PC-3 (cell line): Measurements from ENCODE around the gene ARHGEF4. TPM values are rescaled to one million over a fixed set of nuclear protein-coding genes. Genes with fewer than 3 reads are reported as not detected.

Experiments used
- ATAC-seq: fragments of 200-7000 bp; cut with Tn5 transposase; 2 replicates; pipeline ENCODE4 v1.9.1; 2020; ENCODE audit warnings: mild to moderate bottlenecking, moderate library complexity
- BruUV-seq: library from RNA; stranded (reverse); fragments of 400-500 nt; replicated peaks from 2 replicates; lab custom pipeline; 2021; lab: Mats Ljungman, UMichigan
- CTCF ChIA-PET: fragments of 300-600 bp; sonication (Branson Sonifier 250); formaldehyde crosslinking; loops from one replicate; lab custom pipeline; 2022; ENCODE audit warnings: antibody characterized with exemption; lab: Charles Lee
- POLR2A ChIA-PET: fragments of 300-600 bp; sonication (Branson Sonifier 250); formaldehyde crosslinking; loops from one replicate; lab custom pipeline; 2022; ENCODE audit warnings: antibody characterized with exemption; ENCODE audit not compliant: unreplicated experiment; lab: Charles Lee
- DNase-seq: peaks from one replicate; pipeline ENCODE4 v3.0.0-alpha.2; 2015
- H2AFZ ChIP-seq: fragments of 300-600 bp; sonication (generic); 2 replicates; pipeline ENCODE4 v1.6.0; 2016; ENCODE audit warnings: antibody characterized with exemption, low read length
- H3F3A ChIP-seq: fragments of 300-600 bp; sonication (generic); one replicate; pipeline ENCODE4 v1.6.0; 2017; ENCODE audit warnings: antibody characterized with exemption, low read length, control low read depth, mild to moderate bottlenecking; ENCODE audit not compliant: unreplicated experiment
- H3K27ac ChIP-seq: fragments of 300-600 bp; sonication (generic); 2 replicates; pipeline ENCODE4 v1.5.1; 2016; ENCODE audit warnings: mild to moderate bottlenecking, low read length
- H3K27me3 ChIP-seq: fragments of 300-600 bp; sonication (generic); 2 replicates; pipeline ENCODE4 v1.6.1; 2016; ENCODE audit warnings: low read length, mixed read lengths
- H3K36me3 ChIP-seq: fragments of 300-600 bp; sonication (generic); 2 replicates; pipeline ENCODE4 v1.6.1; 2016; ENCODE audit warnings: low read depth, mixed run types, low read length, mixed read lengths
- H3K4me1 ChIP-seq: fragments of 300-600 bp; sonication (generic); 2 replicates; pipeline ENCODE4 v1.5.1; 2016; ENCODE audit warnings: low read length; ENCODE audit not compliant: insufficient read depth
- H3K4me2 ChIP-seq: fragments of 300-600 bp; sonication (generic); 2 replicates; pipeline ENCODE4 v1.6.0; 2016; ENCODE audit warnings: low read length
- H3K4me3 ChIP-seq: fragments of 300-600 bp; sonication (generic); 2 replicates; pipeline ENCODE4 v1.5.1; 2016; ENCODE audit warnings: mild to moderate bottlenecking, low read length, mixed read lengths
- H3K79me2 ChIP-seq: fragments of 300-600 bp; sonication (generic); 2 replicates; pipeline ENCODE4 v1.6.1; 2017; ENCODE audit warnings: low read length, mixed read lengths
- H3K9ac ChIP-seq: fragments of 300-600 bp; sonication (generic); 2 replicates; pipeline ENCODE4 v1.6.0; 2016; ENCODE audit warnings: mild to moderate bottlenecking, low read length
- H3K9me2 ChIP-seq: fragments of 300-600 bp; sonication (generic); replicated peaks from 2 replicates; pipeline ENCODE4 v1.6.1; 2016; ENCODE audit warnings: mixed run types, low read length, mixed read lengths
- H3K9me3 ChIP-seq: fragments of 300-600 bp; sonication (generic); 2 replicates; pipeline ENCODE4 v1.6.1; 2016; ENCODE audit warnings: low read length, mixed read lengths
- H4K20me1 ChIP-seq: fragments of 300-600 bp; sonication (generic); 2 replicates; pipeline ENCODE4 v1.6.1; 2016; ENCODE audit warnings: low read length, mixed read lengths
- CTCF ChIP-seq: fragments of 300-600 bp; sonication (generic); conservative IDR thresholded peaks from 2 replicates; pipeline ENCODE4 v1.5.1; 2017; ENCODE audit warnings: antibody characterized with exemption, low read depth, mild to moderate bottlenecking, low read length
- EZH2 ChIP-seq: fragments of 300-600 bp; sonication (generic); IDR thresholded peaks from one replicate; pipeline ENCODE4 v1.6.1; 2017; ENCODE audit warnings: antibody characterized with exemption, mild to moderate bottlenecking, low read length; ENCODE audit not compliant: unreplicated experiment
- EZH2phosphoT487 ChIP-seq: fragments of 300-600 bp; sonication (generic); IDR thresholded peaks from 2 replicates; pipeline ENCODE4 v1.6.1; 2018; ENCODE audit warnings: mild to moderate bottlenecking, antibody characterized with exemption, low read length, borderline replicate concordance
- intact Hi-C: fragments of 100-400 bp; cut with micrococcal nuclease; formaldehyde crosslinking; loops from 2 replicates; pipeline ENCODE4 v1.9.0; 2023
- total RNA-seq: library from RNA; depleted of rRNA; stranded (reverse); fragments of >200 nt; gene quantifications from 2 replicates; pipeline ENCODE4 v1.2.3, GENCODE V29; 2014

Gene ARHGEF4
- total RNA-seq, 1 experiment from 2014 or later: 21.5 TPM

GRCh38 chr2:130854301-130854700 is 17.6 kb downstream of the ARHGEF4 start:
- H3K9ac ChIP-seq: no peak overlapping the region
- no peaks in the 10 kb centered on the region for H3K79me2 ChIP-seq
- no peak overlapping the region for H3K4me2 ChIP-seq
- no peaks in the 10 kb centered on the region for H3K27me3 ChIP-seq
- H3K9me2 ChIP-seq: no peaks in the 10 kb centered on the region
- no peak for TF ChIP-seq EZH2
- no peak for TF ChIP-seq EZH2phosphoT487
- no peak for TF ChIP-seq CTCF
- CTCF ChIA-PET: no interaction called here
- no peak overlapping the region for H3K4me3 ChIP-seq
- no peak for ATAC-seq
- no peak overlapping the region for H3K27ac ChIP-seq
- H2AFZ ChIP-seq: no peak overlapping the region
- intact Hi-C loops: no loop called here
- H3F3A ChIP-seq: no peaks in the 10 kb centered on the region
- peaks cover 7% of the 10 kb centered on the region; the same call in 1 of the 2 replicates for H3K4me1 ChIP-seq
- no peaks in the 10 kb centered on the region; the same call in 1 of the 2 replicates for H4K20me1 ChIP-seq
- H3K9me3 ChIP-seq: no peaks in the 10 kb centered on the region
- no peaks in the 10 kb centered on the region for H3K36me3 ChIP-seq
- DNase-seq: no peak
- POLR2A ChIA-PET: no interaction called here
- no TSS peak for BruUV-seq

- intact Hi-C loops: no loop called here
- POLR2A ChIA-PET: no interaction called here
Measured at GRCh38 chr2:130864830-130865800, 28.4 kb downstream of the ARHGEF4 start.

More at GRCh38 chr2:130864830-130865800, 28.4 kb downstream of the ARHGEF4 start:
- no peak overlapping the region for H3K4me3 ChIP-seq
- no peaks in the 10 kb centered on the region for H3K79me2 ChIP-seq
- no TSS peak for BruUV-seq
- no peaks in the 10 kb centered on the region for H4K20me1 ChIP-seq
- no peak overlapping the region for H3K9ac ChIP-seq
- no peaks in the 10 kb centered on the region for H3K9me3 ChIP-seq
- H2AFZ ChIP-seq: no peak overlapping the region
- TF ChIP-seq EZH2phosphoT487: no peak
- no peak for TF ChIP-seq EZH2
- TF ChIP-seq CTCF: no peak
- CTCF ChIA-PET: no interaction called here
- ATAC-seq (peak; percentile 55), DNase-seq (peak; percentile 15)
- no peak overlapping the region for H3K4me2 ChIP-seq
- no peaks in the 10 kb centered on the region for H3F3A ChIP-seq
- no peak overlapping the region for H3K27ac ChIP-seq
- H3K9me2 ChIP-seq: no peaks in the 10 kb centered on the region
- H3K27me3 ChIP-seq: no peaks in the 10 kb centered on the region
- no peaks in the 10 kb centered on the region for H3K36me3 ChIP-seq
- no peaks in the 10 kb centered on the region for H3K4me1 ChIP-seq
